Effector CD4-positive, alpha-beta T cell (primary cell): ENCODE measurements around the gene GABRG3.

Experiments used
- DNase-seq: peaks from one replicate; pipeline ENCODE4 v3.0.0-alpha.2; 2020

Gene GABRG3

GRCh38 chr15:27529399-27529798, 558.4 kb downstream of the GABRG3 start:
- DNase-seq: no peak

GRCh38 chr15:27530994-27531393, 560.0 kb downstream of the GABRG3 start:
- DNase-seq: no peak

DNA sequence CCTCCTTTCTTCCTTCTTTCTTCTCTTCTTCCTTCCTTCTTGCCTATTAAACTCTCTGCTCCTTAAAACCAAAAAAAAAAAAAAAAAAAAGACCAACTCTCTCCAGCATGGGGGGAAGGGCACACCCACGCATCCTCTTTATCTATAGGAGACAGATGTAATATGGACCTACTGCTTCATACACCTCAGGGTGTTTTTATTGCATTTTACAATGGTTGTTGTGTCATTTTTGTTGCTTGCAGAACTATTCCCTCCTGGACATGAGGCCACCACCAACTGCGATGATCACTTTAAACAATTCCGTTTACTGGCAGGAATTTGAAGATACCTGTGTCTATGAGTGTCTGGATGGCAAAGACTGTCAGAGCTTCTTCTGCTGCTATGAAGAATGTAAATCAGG, 561.4 kb downstream of the GABRG3 start:
- no peak for DNase-seq

GRCh38 chr15:27535445-27536129, 564.6 kb downstream of the GABRG3 start:
- DNase-seq: no peak

GRCh38 chr15:27538325-27538724, 567.3 kb downstream of the GABRG3 start:
- DNase-seq: no peak

DNA sequence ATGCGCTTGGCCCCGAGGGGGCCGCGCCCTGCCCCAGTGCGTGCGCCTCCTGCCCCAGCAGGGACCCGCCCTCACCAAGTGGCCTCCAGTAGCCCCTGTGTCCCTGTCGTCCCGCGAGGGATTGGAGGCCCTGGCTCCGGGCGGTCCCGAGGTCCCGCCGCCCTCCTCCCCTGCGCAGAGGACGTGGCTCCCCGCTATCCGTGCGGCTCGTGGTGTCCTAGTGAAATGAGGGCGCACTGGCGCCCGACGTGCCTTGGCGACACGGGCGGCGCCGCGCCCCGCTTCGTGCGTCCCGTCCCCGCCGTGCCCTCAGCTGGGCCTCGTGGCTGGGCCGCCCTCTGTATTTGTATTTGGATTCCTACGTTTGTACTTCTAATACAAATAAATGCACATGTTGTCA, 570.6 kb downstream of the GABRG3 start:
- no peak for DNase-seq

DNA sequence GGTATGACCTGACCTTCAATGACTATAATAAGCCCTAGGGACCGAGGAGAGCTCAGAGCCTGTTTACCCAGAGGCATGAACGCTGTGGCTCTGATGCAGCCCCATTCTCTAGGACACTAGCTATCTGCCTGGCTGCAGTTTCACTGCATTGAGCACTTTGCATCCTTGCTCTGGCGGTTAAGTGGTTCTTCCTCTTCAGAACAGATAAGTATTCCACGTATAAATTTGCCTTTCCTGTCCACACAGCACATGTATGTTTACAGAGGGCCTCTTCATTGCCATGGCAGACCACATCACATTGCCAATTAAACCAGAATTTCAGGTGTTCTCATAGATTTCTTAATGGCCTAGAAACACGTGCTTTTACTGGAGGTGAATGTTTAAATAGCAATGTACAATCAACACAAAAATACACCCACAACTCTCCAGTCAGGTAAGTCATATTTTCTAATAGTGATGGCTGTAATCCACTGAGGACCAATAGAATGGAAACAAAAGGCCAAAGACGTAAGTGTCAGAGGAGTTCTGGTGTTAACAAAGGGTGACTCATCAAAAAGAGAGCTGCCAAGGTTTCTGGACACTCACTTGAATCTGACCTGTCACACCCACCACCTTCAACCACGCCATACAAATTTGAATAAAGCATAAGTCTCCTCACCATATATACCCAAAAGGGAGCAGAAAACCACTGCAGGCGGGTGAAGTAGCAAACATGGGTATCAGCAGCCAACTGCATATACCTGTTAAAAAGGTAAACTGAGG, 574.7 kb downstream of the GABRG3 start:
- DNase-seq: no peak

GRCh38 chr15:27549746-27550145, 578.8 kb downstream of the GABRG3 start:
- no peak for DNase-seq

DNA sequence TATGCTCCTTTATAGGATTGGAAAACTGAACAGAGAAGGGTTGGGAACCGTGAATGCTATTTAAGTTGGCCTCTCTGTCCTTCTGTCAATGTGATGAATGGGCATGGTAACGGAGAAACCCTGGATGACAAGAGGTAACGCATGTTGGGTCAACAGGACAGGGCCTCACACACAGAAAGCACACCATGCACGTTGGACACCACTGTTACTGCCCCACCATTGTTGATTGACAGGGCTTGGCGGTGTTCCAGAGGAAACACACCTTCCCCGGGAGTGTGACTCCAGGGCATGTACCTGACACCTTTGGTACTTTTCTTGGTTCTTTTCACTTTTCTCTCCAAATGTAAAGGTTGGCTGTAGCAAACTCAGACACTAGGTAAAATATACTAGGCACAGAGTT, 579.7 kb downstream of the GABRG3 start:
- no peak for DNase-seq

DNA sequence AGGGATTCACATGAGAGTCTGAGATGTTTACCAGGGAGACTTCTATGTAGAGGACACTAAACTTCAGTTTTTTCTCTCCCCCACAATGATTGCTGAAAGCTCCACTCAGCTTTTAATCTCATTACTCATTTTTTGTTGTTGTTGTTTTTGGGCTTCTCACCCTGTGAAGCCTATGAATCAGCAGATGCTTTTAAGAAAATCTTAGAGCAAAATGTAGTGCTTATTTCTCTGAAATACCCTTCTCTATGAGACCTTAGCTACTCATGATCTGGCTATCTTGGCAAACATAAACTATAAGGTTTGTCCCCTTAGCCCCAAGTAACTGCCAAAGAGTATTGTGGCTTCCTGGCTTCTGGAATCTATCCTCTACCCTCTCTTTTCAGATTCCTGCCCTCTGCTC, 590.8 kb downstream of the GABRG3 start:
- DNase-seq: no peak

DNA sequence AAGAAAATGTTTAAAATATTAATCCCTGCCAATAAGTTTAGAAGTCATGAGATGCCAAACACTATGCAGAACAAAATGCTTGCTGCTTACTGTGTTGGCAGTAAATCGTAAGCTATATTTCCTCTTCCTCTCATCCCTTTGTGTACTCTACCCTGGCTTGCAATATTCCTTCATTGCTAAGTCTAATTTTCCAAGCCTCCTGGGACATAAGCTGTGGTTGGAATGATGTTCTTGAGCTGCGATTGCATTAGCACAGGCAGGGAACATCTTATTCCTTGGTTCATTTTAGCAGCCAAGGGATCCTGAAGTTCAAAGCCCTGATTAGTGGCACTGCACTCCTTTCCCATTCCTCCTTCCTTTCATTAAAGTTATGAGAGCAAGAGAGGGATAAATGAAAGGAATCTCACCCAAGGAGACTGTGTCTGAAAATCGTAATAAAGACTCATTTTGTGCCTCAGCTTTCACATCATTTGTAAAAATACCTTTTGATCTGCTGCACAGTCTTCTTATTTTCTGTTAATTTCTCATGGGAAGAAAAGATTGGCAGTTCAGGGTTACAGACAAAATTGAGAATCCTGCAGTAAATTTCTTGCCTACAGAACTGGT, 592.9 kb downstream of the GABRG3 start:
- DNase-seq: no peak

- DNase-seq: no peak
Measured at GRCh38 chr15:27564656-27565055, 593.7 kb downstream of the GABRG3 start.

DNA sequence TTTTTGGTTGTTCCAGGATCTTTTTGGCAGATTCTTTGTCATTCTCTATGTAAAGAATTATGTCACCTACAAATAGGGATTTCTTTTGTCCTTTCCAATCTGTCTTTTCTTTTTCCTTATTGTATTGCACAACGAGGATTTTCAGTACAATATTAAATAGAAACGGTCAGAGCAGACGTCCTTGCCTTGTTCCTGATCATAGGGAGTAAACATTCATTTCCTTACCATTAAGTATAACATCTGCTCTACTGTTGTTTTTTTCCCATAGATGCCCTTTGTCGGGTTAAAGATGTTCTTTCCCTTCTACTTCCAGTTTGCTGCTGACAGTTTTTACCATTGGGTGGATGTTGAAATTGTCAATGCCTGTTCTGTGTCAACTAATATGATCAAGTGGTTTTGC, 599.8 kb downstream of the GABRG3 start:
- no peak for DNase-seq

GRCh38 chr15:27573805-27574485, 603.0 kb downstream of the GABRG3 start:
- no peak for DNase-seq

GRCh38 chr15:27574541-27575054, 603.6 kb downstream of the GABRG3 start:
- no peak for DNase-seq

DNA sequence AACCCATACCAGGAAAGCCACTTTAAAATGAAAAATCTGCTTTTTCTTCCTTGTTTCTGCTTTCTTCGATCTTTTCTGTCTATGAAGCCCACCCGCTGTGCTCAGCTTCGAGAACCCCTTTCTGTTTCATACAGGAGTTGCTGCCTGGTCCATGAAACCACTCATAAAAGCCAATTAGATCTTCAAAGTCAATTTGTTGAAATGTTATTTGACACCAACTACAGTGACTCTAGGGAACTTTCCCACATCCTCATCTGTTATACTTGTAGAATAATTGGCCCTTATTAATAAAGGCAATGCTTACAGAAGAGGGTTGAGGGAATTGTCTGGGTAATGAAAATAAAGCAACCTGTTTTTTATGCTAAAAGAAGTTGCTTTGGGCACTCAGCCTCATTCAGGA, 604.5 kb downstream of the GABRG3 start:
- DNase-seq: no peak

- DNase-seq: no peak
Measured at GRCh38 chr15:27576576-27576975, 605.6 kb downstream of the GABRG3 start.

- DNase-seq: no peak
Measured at GRCh38 chr15:27579738-27580137, 608.8 kb downstream of the GABRG3 start.

- DNase-seq: no peak
Measured at GRCh38 chr15:27582726-27583410, 611.9 kb downstream of the GABRG3 start.

DNA sequence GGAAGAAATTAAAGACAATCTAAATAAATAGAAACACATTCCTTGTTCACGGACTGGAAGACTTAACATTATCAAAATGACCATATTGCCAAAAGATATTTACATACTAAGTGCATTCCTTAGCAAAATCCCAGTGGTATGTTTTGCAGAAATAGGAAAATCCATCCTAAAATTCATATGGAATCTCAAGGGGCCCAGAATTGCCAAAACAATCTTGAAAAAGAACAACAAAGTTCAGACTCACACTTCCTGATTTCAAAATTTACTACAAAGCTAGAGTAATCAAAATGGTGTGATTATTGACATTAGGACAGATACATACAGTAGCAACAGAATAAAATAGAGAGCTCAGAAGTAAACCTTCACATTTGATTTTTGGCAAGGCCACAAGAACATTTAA, 612.7 kb downstream of the GABRG3 start:
- DNase-seq: no peak

DNA sequence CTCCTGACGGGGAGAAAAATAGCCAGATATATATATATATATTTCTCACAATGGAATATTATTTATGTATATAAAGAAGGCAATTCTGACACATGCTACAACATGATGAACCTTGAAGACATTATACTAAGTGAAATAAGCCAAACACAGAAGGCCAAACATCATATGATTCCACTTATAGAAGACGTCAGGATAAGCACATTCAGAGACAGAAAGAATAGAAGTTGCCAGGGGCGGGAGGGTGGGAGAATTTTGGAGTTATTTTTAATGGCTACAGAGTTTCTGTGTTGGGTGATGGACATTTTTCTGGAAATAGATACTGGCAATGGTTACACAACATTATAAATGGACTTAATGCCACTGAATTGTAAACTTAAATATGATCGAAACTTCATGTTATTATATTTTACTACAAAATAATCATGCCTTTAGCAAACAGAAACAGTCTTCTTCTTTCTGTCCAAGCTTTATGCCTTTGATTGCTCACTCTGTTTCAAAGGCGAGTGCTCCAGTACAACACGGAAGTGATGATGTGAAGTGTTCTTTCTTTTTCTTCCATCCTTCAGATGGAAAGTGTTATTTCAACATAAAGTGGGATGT, 614.2 kb downstream of the GABRG3 start:
- DNase-seq: no peak

- no peak for DNase-seq
Measured at GRCh38 chr15:27587810-27588209, 616.8 kb downstream of the GABRG3 start.
